HepG2 (cell line): ENCODE data around the gene NINL. TPM values are rescaled to one million over a fixed set of nuclear protein-coding genes. Genes with fewer than 3 reads are reported as not detected.

Experiments used
- ATAC-seq: fragments of 200-7000 bp; cut with Tn5 transposase; 3 replicates; pipeline ENCODE4 v1.9.1; 2020; ENCODE audit warnings: mild to moderate bottlenecking, moderate library complexity
- BruUV-seq: library from RNA; stranded (reverse); fragments of 400-500 nt; replicated peaks from 2 replicates; lab custom pipeline; 2021; lab: Mats Ljungman, UMichigan
- CTCF ChIA-PET: fragments of 300-600 bp; formaldehyde crosslinking; extraction: SDS; loops from one replicate; lab custom pipeline; 2021; ENCODE audit warnings: low total read pairs, inconsistent platforms, low intra/inter-chr PET ratio; lab: Yijun Ruan, JAX
- POLR2A ChIA-PET: fragments of 350-600 bp; sonication (Branson Sonifier 250); formaldehyde crosslinking; loops from one replicate; lab custom pipeline; 2020; ENCODE audit warnings: antibody characterized with exemption, inconsistent platforms; lab: Yijun Ruan, JAX
- DNase-seq: peaks from one replicate; pipeline ENCODE4 v3.0.0-alpha.2; 2015; ENCODE audit warnings: low spot score
- FAIRE-seq: peaks from 3 replicates; lab custom pipeline; 2011; peaks lifted over from hg19 to GRCh38; lab: Jason Lieb, UNC
- H2AFZ ChIP-seq: one replicate; pipeline ENCODE4 v1.6.1; 2011; ENCODE audit warnings: low read length, inconsistent platforms
- H3K27ac ChIP-seq: fragments of 300-600 bp; 3 replicates; pipeline ENCODE4 v1.8.0; 2011; ENCODE audit warnings: mixed run types, mild to moderate bottlenecking, mixed read lengths, low read length, inconsistent platforms; ENCODE audit not compliant: insufficient read depth; ENCODE audit errors: extremely low read length
- H3K27me3 ChIP-seq, 2 experiments: fragments of 200-600 bp in 1 of 2; 2 replicates in 1 of 2; 3 replicates in 1 of 2; pipeline versions ENCODE4 v1.6.0 to v1.8.0; 2011; ENCODE audit warnings: low read length in 2 of 2, mild to moderate bottlenecking in 2 of 2, moderate library complexity in 2 of 2, inconsistent platforms in 1 of 2; ENCODE audit not compliant: insufficient read depth in 2 of 2, control insufficient read depth in 1 of 2
- H3K36me3 ChIP-seq, 2 experiments: fragments of 200-600 bp in 1 of 2; replicated peaks in 1 of 2; 2 replicates in 1 of 2; 3 replicates in 1 of 2; pipeline versions ENCODE4 v1.5.1 to v1.8.0; 2011; ENCODE audit warnings: low read length in 2 of 2, inconsistent platforms in 1 of 2; ENCODE audit not compliant: insufficient read depth in 2 of 2, control insufficient read depth in 1 of 2
- H3K4me1 ChIP-seq: 2 replicates; pipeline ENCODE4 v1.5.1; 2012; ENCODE audit warnings: low read length, inconsistent platforms; ENCODE audit not compliant: insufficient read depth
- H3K4me2 ChIP-seq: 2 replicates; pipeline ENCODE4 v1.6.0; 2011; ENCODE audit warnings: low read depth, low read length, inconsistent platforms
- H3K4me3 ChIP-seq, 3 experiments: fragments of 200-600 bp in 1 of 3; sonication (generic), shearing (Covaris generic) in 1 of 3; replicated peaks in 1 of 3; 2 replicates each; pipeline ENCODE4 v1.5.1; 2011 to 2016; ENCODE audit warnings: low read length in 3 of 3, inconsistent platforms in 2 of 3, low read depth in 2 of 3, mild to moderate bottlenecking in 2 of 3, control low read depth in 1 of 3, mixed read lengths in 1 of 3; ENCODE audit not compliant: insufficient read depth in 1 of 3
- H3K79me2 ChIP-seq: one replicate; pipeline ENCODE4 v1.6.1; 2011; ENCODE audit warnings: low read length, inconsistent platforms; ENCODE audit not compliant: insufficient read depth
- H3K9ac ChIP-seq: 2 replicates; pipeline ENCODE4 v1.6.0; 2011; ENCODE audit warnings: mild to moderate bottlenecking, low read depth, low read length, inconsistent platforms; ENCODE audit not compliant: insufficient read depth
- H3K9me3 ChIP-seq: 2 replicates; pipeline ENCODE4 v1.5.1; 2012; ENCODE audit warnings: mild to moderate bottlenecking, low read length
- H4K20me1 ChIP-seq: 2 replicates; pipeline ENCODE4 v1.6.0; 2011; ENCODE audit warnings: inconsistent platforms, mild to moderate bottlenecking, low read length, moderate library complexity; ENCODE audit not compliant: insufficient read depth
- AHDC1 ChIP-seq: sonication (generic); formaldehyde crosslinking; IDR thresholded peaks from 2 replicates; pipeline ENCODE4 v1.5.1; 2020; ENCODE audit warnings: mild to moderate bottlenecking, missing genetic modification reagents, borderline replicate concordance
- PATZ1 ChIP-seq: sonication (generic); formaldehyde crosslinking; IDR thresholded peaks from 2 replicates; pipeline ENCODE4 v1.4.0; 2020; ENCODE audit warnings: missing genetic modification reagents
- SIN3B ChIP-seq: fragments of 150-350 bp; IDR thresholded peaks from 2 replicates; pipeline ENCODE4 v1.6.1; 2014; ENCODE audit warnings: low read length
- THAP9 ChIP-seq: sonication (generic); formaldehyde crosslinking; IDR thresholded peaks from 2 replicates; pipeline ENCODE4; 2020; ENCODE audit warnings: missing genetic modification reagents, mild to moderate bottlenecking, borderline replicate concordance
- ZBTB43 ChIP-seq: sonication (generic); formaldehyde crosslinking; conservative IDR thresholded peaks from 2 replicates; pipeline ENCODE4 v1.4.0; 2020; ENCODE audit warnings: missing genetic modification reagents
- ZFP36 ChIP-seq: fragments of 150-350 bp; IDR thresholded peaks from 2 replicates; pipeline ENCODE4 v1.6.1; 2018; ENCODE audit warnings: borderline replicate concordance, low read length, low read depth; ENCODE audit not compliant: partially characterized antibody
- ZNF687 ChIP-seq: sonication (generic); formaldehyde crosslinking; IDR thresholded peaks from 2 replicates; pipeline ENCODE4 v1.5.1; 2020; ENCODE audit warnings: mild to moderate bottlenecking, missing genetic modification reagents, moderate library complexity
- WGBS: methylation state at CpG from one replicate; pipeline ENCODE4 v1.1.6; 2017; ENCODE audit warnings: low lambda C conversion rate; 5-methylcytosine and 5-hydroxymethylcytosine counted together
- in situ Hi-C: cut with HindIII; loops from 2 replicates; pipeline ENCODE4 v1.10.0; 2017; ENCODE audit warnings: low pct_unique_long_range_greater_than_20kb; ENCODE audit not compliant: extremely low pct_ligation_motif_present
- intact Hi-C: fragments of 100-400 bp; cut with micrococcal nuclease; formaldehyde crosslinking; loops from one replicate; pipeline ENCODE4 v1.10.0; 2022; ENCODE audit not compliant: unreplicated experiment
- polyA plus RNA-seq, 8 experiments: library from polyadenylated mRNA; depleted of rRNA in 3 of 8; stranded (reverse) in 7 of 8; unstranded in 1 of 8; fragments of >200 nt; fragmentation: Illumina TruSeq in 4 of 8; extraction: Trizol in 4 of 8; gene quantifications; 2 replicates each; pipeline versions ENCODE4 v1.2.1 to v1.2.3, GENCODE V29; 2011 to 2016; ENCODE audit warnings: low read depth in 4 of 8, missing spikeins in 1 of 8, mixed read lengths in 1 of 8; ENCODE audit not compliant: insufficient read depth in 1 of 8
- total RNA-seq, 5 experiments: library from RNA; depleted of rRNA; stranded (reverse); fragments of >200 nt; fragmentation: Illumina TruSeq; extraction: Trizol; gene quantifications; 2 replicates each; pipeline ENCODE4 v1.2.3, GENCODE V29; 2016; ENCODE audit warnings: low read depth in 1 of 5

The NINL gene
- total and polyA plus RNA-seq, 2 of the 13 experiments (the other 11 are each of a cell fraction or from before 2014, with no cell fraction given): 32.3 to 34.3 TPM

- Histone ChIP-seq H3K9ac (no peak overlapping the region), H3K27me3 (no peaks in the 10 kb centered on the region), H3K9me3 (no peaks in the 10 kb centered on the region), H3K36me3 (no peaks in the 10 kb centered on the region; a peak in 1 of 5 replicates), H3K4me2 (no peak overlapping the region), H2AFZ (no peak overlapping the region), H3K79me2 (no peaks in the 10 kb centered on the region), H3K27ac (no peak overlapping the region), H4K20me1 (no peaks in the 10 kb centered on the region), H3K4me1 (peaks cover 59% of the 10 kb centered on the region), H3K4me3 (no peak overlapping the region)
- in situ Hi-C loops: no loop called here
- CTCF ChIA-PET: no interaction called here
- DNase-seq: no peak
- WGBS: 79% methylated on average over 7 of the region's 7 CpGs
- intact Hi-C loops: no loop called here
- FAIRE-seq: no peak
- no TSS peak for BruUV-seq
- ATAC-seq: no peak
- POLR2A ChIA-PET: no interaction called here
- TF ChIP-seq ZFP36 (no peak), THAP9 (CRISPR knock-in tag) (no peak), SIN3B (no peak), AHDC1 (no peak), ZNF687 (CRISPR knock-in tag) (no peak), PATZ1 (CRISPR knock-in tag) (no peak), ZBTB43 (CRISPR knock-in tag) (no peak)
Measured at GRCh38 chr20:25605148-25605547, 19.8 kb upstream of the NINL start.
